Epithelial cell of proximal tubule (primary cell): ENCODE results near the gene UMAD1. TPM values are rescaled to one million over a fixed set of nuclear protein-coding genes. Genes with fewer than 3 reads are reported as not detected.
A peak's percentile ranks its signal among the peaks of the same experiment; 100 is the strongest.

Experiments
- DNase-seq: peaks from one replicate; pipeline ENCODE4 v3.0.0-alpha.2; 2011; ENCODE audit warnings: low read depth
- H3K4me3 ChIP-seq: 2 replicates; pipeline ENCODE4 v1.5.1; 2011; ENCODE audit warnings: low read depth, mild to moderate bottlenecking, low read length
- CTCF ChIP-seq: conservative IDR thresholded peaks from 2 replicates; pipeline ENCODE4 v1.5.1; 2012; ENCODE audit warnings: low read depth, mild to moderate bottlenecking, low read length
- total RNA-seq: library from RNA; depleted of rRNA; stranded (reverse); fragments of >200 nt; gene quantifications from 2 replicates; pipeline ENCODE4 v1.2.3, GENCODE V29; 2015

UMAD1 gene
- 9.7 and 9.8 TPM in 2 replicates for total RNA-seq

GRCh38 chr7:7640221-7641128, at the start of gene UMAD1:
UMAD1 (plus strand) TSS chr7:7640752; CDS start chr7:7673372, 32,620 bp downstream.
- TF ChIP-seq CTCF: no peak
- peak within 1 kb of the TSS; percentile 86 for H3K4me3 ChIP-seq
- peak; percentile 98 for DNase-seq

GRCh38 chr7:7595451-7595850, 45.1 kb upstream of the UMAD1 start:
- H3K4me3 ChIP-seq: no peak overlapping the region
- TF ChIP-seq CTCF: no peak
- DNase-seq: no peak

GRCh38 chr7:7596176-7596575, 44.4 kb upstream of the UMAD1 start:
- DNase-seq: no peak
- H3K4me3 ChIP-seq: no peak overlapping the region
- no peak for TF ChIP-seq CTCF

GRCh38 chr7:7607010-7607409, 33.5 kb upstream of the UMAD1 start:
- no peak for TF ChIP-seq CTCF
- no peak overlapping the region for H3K4me3 ChIP-seq
- DNase-seq: no peak

- TF ChIP-seq CTCF: no peak
- no peak for DNase-seq
- H3K4me3 ChIP-seq: no peak overlapping the region
These were observed 31.2 kb upstream of the UMAD1 start for GRCh38 chr7:7609330-7609729.

GRCh38 chr7:7612519-7612918, 28.0 kb upstream of the UMAD1 start:
- no peak for DNase-seq
- TF ChIP-seq CTCF: no peak
- no peak overlapping the region for H3K4me3 ChIP-seq

- TF ChIP-seq CTCF: no peak
- no peak for DNase-seq
- H3K4me3 ChIP-seq: no peak overlapping the region
These were observed 27.3 kb upstream of the UMAD1 start for GRCh38 chr7:7613210-7613609.
